ENCODE measurements around the gene DNM1L.

DNA sequence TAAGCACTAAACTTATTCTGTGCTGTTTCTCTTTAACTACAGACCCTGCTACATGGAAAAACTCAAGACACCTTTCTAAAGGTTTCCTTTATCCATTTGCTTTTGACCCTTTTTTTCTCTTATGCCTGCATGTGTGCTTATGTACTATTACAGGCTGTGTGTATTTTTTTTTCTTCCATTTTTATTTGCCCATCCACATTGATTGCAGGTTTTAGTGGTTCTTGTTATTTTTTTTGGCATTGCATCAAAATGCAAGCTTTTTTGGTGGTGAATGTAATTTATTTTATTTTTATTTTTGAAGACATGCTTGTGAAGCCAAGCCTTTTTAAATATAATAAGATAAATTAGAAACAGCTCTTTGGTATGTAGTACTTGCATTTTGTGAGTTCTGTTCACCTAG lies 26.7 kb downstream of the DNM1L start:
- no peak for TF ChIP-seq CTCF (IDR thresholded peaks at IDR 0.05; ENCODE audit: borderline replicate concordance, extremely low read depth, low read length, poor library complexity, severe bottlenecking)
- TF ChIP-seq EZH2 (IDR thresholded peaks at IDR 0.05; ENCODE audit: borderline replicate concordance, low read depth, low read length, severe bottlenecking): no peak

Data from DND-41 (cell line).